Loucy (cell line): Measurements from ENCODE around the gene HOXA13.

ENCODE experiments used
- EZH2phosphoT487 ChIP-seq: fragments of 200-600 bp; IDR thresholded peaks from 2 replicates; pipeline ENCODE4 v1.6.1; 2018; ENCODE audit warnings: antibody characterized with exemption, mild to moderate bottlenecking, moderate library complexity, borderline replicate concordance
- TF ChIP-seq, protein P1 (sequence below): fragments of 200-600 bp; sonication (generic); conservative IDR thresholded peaks from 2 replicates; pipeline ENCODE4 v1.5.1; 2014; ENCODE audit warnings: mild to moderate bottlenecking, antibody characterized with exemption, low read length

DNA sequence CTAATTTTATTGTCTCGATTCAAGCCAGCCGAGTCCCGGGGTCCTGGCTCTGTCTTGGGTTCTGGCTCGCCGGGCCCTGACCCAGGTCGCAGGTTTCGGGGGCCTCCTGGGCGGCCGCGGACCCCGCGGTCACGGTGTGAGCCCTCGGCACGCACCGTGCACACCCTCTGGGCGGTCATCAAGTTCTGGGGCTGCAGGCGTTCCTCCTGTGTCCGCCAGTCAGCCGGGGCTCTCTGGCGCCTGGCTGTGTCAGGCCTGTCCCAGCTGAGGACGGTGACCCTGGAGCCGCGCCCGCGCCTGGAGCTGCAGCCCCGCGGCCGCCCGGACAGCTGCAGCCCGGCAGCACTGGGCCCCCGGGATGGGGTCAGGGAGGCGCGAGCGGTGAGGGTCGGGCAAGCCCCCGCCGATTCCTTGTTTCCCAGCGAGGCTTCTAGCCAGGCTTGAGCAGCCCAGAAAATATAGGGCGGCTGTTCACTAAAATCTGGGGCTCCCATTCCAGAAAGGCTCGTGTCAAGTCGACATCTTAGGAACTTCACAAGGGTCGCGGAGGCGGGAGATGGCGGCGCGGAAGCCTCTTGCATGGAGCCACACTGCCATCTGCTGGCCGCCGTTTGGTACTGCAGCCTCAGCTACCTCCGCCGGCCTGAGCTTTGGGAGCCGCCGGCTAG, 39.2 kb downstream of the HOXA13 start:
- TF ChIP-seq, protein P1, sequence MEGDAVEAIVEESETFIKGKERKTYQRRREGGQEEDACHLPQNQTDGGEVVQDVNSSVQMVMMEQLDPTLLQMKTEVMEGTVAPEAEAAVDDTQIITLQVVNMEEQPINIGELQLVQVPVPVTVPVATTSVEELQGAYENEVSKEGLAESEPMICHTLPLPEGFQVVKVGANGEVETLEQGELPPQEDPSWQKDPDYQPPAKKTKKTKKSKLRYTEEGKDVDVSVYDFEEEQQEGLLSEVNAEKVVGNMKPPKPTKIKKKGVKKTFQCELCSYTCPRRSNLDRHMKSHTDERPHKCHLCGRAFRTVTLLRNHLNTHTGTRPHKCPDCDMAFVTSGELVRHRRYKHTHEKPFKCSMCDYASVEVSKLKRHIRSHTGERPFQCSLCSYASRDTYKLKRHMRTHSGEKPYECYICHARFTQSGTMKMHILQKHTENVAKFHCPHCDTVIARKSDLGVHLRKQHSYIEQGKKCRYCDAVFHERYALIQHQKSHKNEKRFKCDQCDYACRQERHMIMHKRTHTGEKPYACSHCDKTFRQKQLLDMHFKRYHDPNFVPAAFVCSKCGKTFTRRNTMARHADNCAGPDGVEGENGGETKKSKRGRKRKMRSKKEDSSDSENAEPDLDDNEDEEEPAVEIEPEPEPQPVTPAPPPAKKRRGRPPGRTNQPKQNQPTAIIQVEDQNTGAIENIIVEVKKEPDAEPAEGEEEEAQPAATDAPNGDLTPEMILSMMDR, result peak; percentile 91
- no peak for TF ChIP-seq EZH2phosphoT487
